ENCODE results near the gene ZNF629. TPM values are rescaled to one million over a fixed set of nuclear protein-coding genes. Genes with fewer than 3 reads are reported as not detected.

Gene ZNF629
- total and polyA plus RNA-seq, 12 donors = 7.9 to 27.0 (median 21.9) TPM

DNA sequence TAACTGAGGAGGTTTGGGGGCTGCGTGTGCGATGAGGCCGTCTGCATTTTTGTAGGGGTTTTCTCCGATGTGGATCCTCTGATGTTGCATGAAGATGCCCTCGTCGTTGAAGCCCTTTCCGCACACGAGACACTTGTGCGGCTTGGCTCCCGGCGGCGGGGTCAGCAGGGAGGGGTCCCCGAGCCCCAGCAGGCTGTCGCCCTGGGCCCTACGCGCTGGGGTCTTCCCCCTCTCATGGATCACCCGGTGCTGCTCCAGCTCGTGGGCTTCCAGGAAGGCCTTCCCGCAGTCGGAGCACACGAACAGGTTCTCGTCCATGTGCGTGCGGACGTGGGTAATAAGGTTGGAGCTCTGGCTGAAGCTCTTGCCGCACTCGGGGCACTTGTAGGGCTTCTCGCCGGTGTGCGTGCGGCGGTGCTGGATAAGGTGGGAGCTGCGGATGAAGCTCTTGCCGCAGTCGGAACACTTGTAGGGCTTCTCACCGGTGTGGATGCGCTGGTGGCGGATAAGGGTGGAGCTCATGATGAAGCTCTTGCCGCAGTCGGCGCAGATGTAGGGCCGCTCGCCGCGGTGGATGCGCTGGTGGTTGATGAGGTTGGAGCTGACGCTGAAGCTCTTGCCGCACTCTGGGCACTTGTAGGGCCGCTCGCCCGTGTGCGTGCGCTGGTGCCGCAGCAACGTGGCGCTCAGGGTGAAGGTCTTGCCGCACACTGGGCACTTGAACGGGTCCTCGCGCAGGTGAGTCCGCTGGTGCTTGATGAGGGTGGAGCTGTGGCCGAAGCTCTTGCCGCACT lies 4.3 kb downstream of the ZNF629 start:
- intact Hi-C loops (cut with DNase I) = loop anchor here in 1 of 2 donors (10.0 kb wide), 1 partner anchor 92 kb away; no protein-coding TSS in a partner anchor
- H3K27me3 ChIP-seq = no peaks in the 10 kb centered on the region
- TF ChIP-seq POLR2A (IDR thresholded peaks at IDR 0.05) = no peak
- TF ChIP-seq, protein P1, sequence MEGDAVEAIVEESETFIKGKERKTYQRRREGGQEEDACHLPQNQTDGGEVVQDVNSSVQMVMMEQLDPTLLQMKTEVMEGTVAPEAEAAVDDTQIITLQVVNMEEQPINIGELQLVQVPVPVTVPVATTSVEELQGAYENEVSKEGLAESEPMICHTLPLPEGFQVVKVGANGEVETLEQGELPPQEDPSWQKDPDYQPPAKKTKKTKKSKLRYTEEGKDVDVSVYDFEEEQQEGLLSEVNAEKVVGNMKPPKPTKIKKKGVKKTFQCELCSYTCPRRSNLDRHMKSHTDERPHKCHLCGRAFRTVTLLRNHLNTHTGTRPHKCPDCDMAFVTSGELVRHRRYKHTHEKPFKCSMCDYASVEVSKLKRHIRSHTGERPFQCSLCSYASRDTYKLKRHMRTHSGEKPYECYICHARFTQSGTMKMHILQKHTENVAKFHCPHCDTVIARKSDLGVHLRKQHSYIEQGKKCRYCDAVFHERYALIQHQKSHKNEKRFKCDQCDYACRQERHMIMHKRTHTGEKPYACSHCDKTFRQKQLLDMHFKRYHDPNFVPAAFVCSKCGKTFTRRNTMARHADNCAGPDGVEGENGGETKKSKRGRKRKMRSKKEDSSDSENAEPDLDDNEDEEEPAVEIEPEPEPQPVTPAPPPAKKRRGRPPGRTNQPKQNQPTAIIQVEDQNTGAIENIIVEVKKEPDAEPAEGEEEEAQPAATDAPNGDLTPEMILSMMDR (IDR thresholded peaks at IDR 0.05) = no peak
- H3K9me3 ChIP-seq (replicated peaks in 1 of 3) = no peaks in the 10 kb centered on the region
- no peak overlapping the region for H3K4me3 ChIP-seq
- 93 to 97% (median 95%) methylated on average over 23 to 63 of the region's 63 CpGs for WGBS, 4 donors
- peaks cover 11 to 15% of the 10 kb centered on the region in 2 donors for H3K4me1 ChIP-seq (replicated peaks in 1 of 2)
- no peak overlapping the region for H3K27ac ChIP-seq
- peaks cover 0 to 30% of the 10 kb centered on the region in 2 donors for H3K36me3 ChIP-seq (replicated peaks in 1 of 2)
- no peak for DNase-seq

DNA sequence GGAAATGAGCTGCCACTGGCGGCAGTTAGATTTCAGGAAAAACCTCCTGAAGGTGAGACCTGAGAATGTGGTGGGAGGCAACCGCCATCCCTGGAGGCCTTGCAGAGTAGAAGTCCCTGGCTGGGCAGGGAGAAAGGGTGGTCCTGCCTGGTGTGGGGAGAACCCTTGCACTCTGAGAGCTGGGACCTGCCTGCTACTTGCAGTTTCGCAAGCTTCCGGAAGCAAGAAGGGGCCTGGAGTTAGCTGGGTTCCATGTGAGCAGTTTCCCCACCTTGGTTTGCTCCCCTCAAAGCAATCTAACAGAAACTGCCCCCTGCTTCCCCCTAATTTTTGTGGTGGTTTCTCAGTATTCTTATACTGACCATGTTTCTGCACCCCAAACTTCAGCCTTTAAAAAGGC lies 6.5 kb downstream of the ZNF629 start:
- Histone ChIP-seq H3K36me3 (replicated peaks in 1 of 2) (peaks cover 0 to 30% of the 10 kb centered on the region in 2 donors), H3K27me3 (no peaks in the 10 kb centered on the region), H3K27ac (no peak overlapping the region), H3K4me1 (replicated peaks in 1 of 2) (peaks cover 3 to 21% of the 10 kb centered on the region in 2 donors), H3K9me3 (replicated peaks in 1 of 3) (no peaks in the 10 kb centered on the region), H3K4me3 (no peak overlapping the region)
- WGBS, 4 donors = 76 to 91% (median 81%) methylated on average over 3 to 4 of the region's 4 CpGs
- TF ChIP-seq, protein P1 (IDR thresholded peaks at IDR 0.05) = no peak
- TF ChIP-seq POLR2A (IDR thresholded peaks at IDR 0.05) = no peak
- DNase-seq = no peak
- intact Hi-C loops (cut with DNase I) = loop anchor here in 1 of 2 donors (10.0 kb wide), 1 partner anchor 94 kb away; no protein-coding TSS in a partner anchor

DNA sequence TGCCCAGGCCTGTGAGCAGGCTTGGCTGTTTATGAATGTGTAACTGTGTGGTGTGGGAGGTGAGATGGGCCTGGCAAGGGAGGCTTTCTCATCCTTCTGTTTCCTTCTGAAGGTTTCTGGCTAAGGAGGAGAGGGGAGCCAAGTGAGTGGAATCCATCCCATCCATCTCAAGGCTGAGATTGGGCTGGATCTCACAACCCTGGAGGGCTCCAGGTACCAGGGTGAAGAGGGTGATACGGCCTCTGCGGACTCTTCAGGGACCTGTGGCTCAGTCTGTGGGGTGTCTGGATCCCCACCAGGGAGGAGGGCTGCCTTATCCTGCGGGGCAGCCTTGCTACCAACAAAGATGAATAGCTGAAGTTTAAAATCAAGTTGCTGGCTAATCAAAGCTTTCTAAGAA lies 7.0 kb downstream of the ZNF629 start:
- Histone ChIP-seq H3K9me3 (replicated peaks in 1 of 3) (no peaks in the 10 kb centered on the region), H3K27me3 (no peaks in the 10 kb centered on the region), H3K36me3 (replicated peaks in 1 of 2) (peaks cover 0 to 30% of the 10 kb centered on the region in 2 donors), H3K27ac (no peak overlapping the region), H3K4me1 (replicated peaks in 1 of 2) (peaks cover 1 to 19% of the 10 kb centered on the region in 2 donors), H3K4me3 (no peak overlapping the region)
- intact Hi-C loops (cut with DNase I) = loop anchor here in 1 of 2 donors (10.0 kb wide), 1 partner anchor 95 kb away; no protein-coding TSS in a partner anchor
- TF ChIP-seq, protein P1 (IDR thresholded peaks at IDR 0.05) = no peak
- TF ChIP-seq POLR2A (IDR thresholded peaks at IDR 0.05) = no peak
- 90 to 96% (median 94%) methylated on average over 3 of the region's 3 CpGs for WGBS, 4 donors
- no peak for DNase-seq

DNA sequence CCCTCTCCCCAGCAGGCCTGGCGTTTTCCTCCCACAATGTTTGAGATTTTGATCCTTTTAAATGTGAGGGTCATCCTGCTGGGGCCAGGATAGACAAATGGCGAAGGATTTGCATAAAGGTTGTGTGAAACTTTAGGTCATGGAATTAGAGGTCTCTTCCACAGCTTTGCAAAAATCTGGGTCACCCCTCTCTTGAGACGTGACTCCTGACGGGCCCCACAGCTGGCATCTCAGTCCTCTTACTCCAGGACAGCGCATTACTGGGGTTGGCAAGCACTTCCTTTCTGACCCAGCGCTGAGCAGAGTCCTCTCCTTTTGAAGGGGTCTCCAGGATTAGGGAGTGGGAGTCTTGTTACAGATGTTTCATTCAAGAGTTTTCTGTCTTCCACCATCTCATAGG lies 7.4 kb downstream of the ZNF629 start:
- 86 to 93% (median 89%) methylated on average over 5 to 6 of the region's 6 CpGs for WGBS, 4 donors
- Histone ChIP-seq H3K27ac (peak overlapping the region in 1 of 5 donors; percentile 31), H3K4me3 (no peak overlapping the region), H3K36me3 (replicated peaks in 1 of 2) (peaks cover 0 to 33% of the 10 kb centered on the region in 2 donors), H3K4me1 (replicated peaks in 1 of 2) (peaks cover 4 to 19% of the 10 kb centered on the region in 2 donors), H3K9me3 (replicated peaks in 1 of 3) (no peaks in the 10 kb centered on the region), H3K27me3 (no peaks in the 10 kb centered on the region)
- TF ChIP-seq, protein P1 (IDR thresholded peaks at IDR 0.05) = no peak
- TF ChIP-seq POLR2A (IDR thresholded peaks at IDR 0.05) = no peak
- intact Hi-C loops (cut with DNase I) = no loop called here
- no peak for DNase-seq

All from adrenal gland (tissue), 12 donors.